HepG2 (cell line): Measurements from ENCODE around the gene SELPLG. TPM values are rescaled to one million over a fixed set of nuclear protein-coding genes. Genes with fewer than 3 reads are reported as not detected.

ENCODE experiments used
- FOSL2 ChIP-seq: sonication (generic); formaldehyde crosslinking; IDR thresholded peaks from 2 replicates; pipeline ENCODE4 v1.4.0; 2020; ENCODE audit warnings: missing genetic modification reagents
- FOXO1 ChIP-seq: sonication (generic); formaldehyde crosslinking; IDR thresholded peaks from 2 replicates; pipeline ENCODE4 v1.4.0; 2020; ENCODE audit warnings: missing genetic modification reagents
- FOXP1 ChIP-seq, 2 experiments: fragments of 450-650 bp in 1 of 2; IDR thresholded peaks; 2 replicates each; pipeline ENCODE4 v1.6.1; 2017 to 2018; ENCODE audit warnings: antibody characterized with exemption in 1 of 2
- GMEB1 ChIP-seq: sonication (generic); formaldehyde crosslinking; IDR thresholded peaks from 2 replicates; pipeline ENCODE4 v1.5.1; 2020; ENCODE audit warnings: missing genetic modification reagents, mild to moderate bottlenecking, borderline replicate concordance
- NBN ChIP-seq: fragments of 450-650 bp; conservative IDR thresholded peaks from 2 replicates; pipeline ENCODE4 v1.6.1; 2017
- RAD51 ChIP-seq: fragments of 450-650 bp; IDR thresholded peaks from 2 replicates; pipeline ENCODE4 v1.6.1; 2016; ENCODE audit warnings: borderline replicate concordance
- RBM22 ChIP-seq: fragments of 200-400 bp; formaldehyde crosslinking; optimal IDR thresholded peaks from 2 replicates; pipeline ENCODE3; 2017; ENCODE audit warnings: mild to moderate bottlenecking, low read length, moderate library complexity
- SKI ChIP-seq: fragments of 450-650 bp; IDR thresholded peaks from one replicate; pipeline ENCODE4 v1.6.1; 2018; ENCODE audit warnings: mild to moderate bottlenecking; ENCODE audit not compliant: partially characterized antibody
- SRSF1 ChIP-seq: fragments of 200-400 bp; formaldehyde crosslinking; optimal IDR thresholded peaks from 2 replicates; pipeline ENCODE3; 2017; ENCODE audit warnings: mild to moderate bottlenecking, low read depth, low read length, moderate library complexity
- U2AF2 ChIP-seq: fragments of 200-400 bp; formaldehyde crosslinking; IDR thresholded peaks from 2 replicates; pipeline ENCODE4 v1.6.1; 2017; ENCODE audit warnings: low read depth, mild to moderate bottlenecking, low read length
- ZBTB33 ChIP-seq: sonication (generic); formaldehyde crosslinking; IDR thresholded peaks from 2 replicates; pipeline ENCODE4 v1.4.0; 2020; ENCODE audit warnings: missing genetic modification reagents
- ZBTB44 ChIP-seq: sonication (generic); formaldehyde crosslinking; IDR thresholded peaks from 2 replicates; pipeline ENCODE4 v1.4.0; 2020; ENCODE audit warnings: missing genetic modification reagents
- ZFP37 ChIP-seq: sonication (generic); formaldehyde crosslinking; IDR thresholded peaks from 2 replicates; pipeline ENCODE4 v1.4.0; 2020; ENCODE audit warnings: missing genetic modification reagents, borderline replicate concordance
- ZFP41 ChIP-seq: sonication (generic); formaldehyde crosslinking; IDR thresholded peaks from 2 replicates; pipeline ENCODE4 v1.4.0; 2020; ENCODE audit warnings: mild to moderate bottlenecking, missing genetic modification reagents, borderline replicate concordance
- ZNF556 ChIP-seq: sonication (generic); formaldehyde crosslinking; IDR thresholded peaks from 2 replicates; pipeline ENCODE4 v1.4.0; 2020; ENCODE audit warnings: mild to moderate bottlenecking, missing genetic modification reagents, borderline replicate concordance
- ZNF569 ChIP-seq: sonication (generic); formaldehyde crosslinking; IDR thresholded peaks from 2 replicates; pipeline ENCODE4 v1.5.0; 2020; ENCODE audit warnings: mild to moderate bottlenecking, missing genetic modification reagents, moderate library complexity, borderline replicate concordance
- polyA plus RNA-seq, 8 experiments: library from polyadenylated mRNA; depleted of rRNA in 3 of 8; stranded (reverse) in 7 of 8; unstranded in 1 of 8; fragments of >200 nt; fragmentation: Illumina TruSeq in 4 of 8; extraction: Trizol in 4 of 8; gene quantifications; 2 replicates each; pipeline versions ENCODE4 v1.2.1 to v1.2.3, GENCODE V29; 2011 to 2016; ENCODE audit warnings: low read depth in 4 of 8, missing spikeins in 1 of 8, mixed read lengths in 1 of 8; ENCODE audit not compliant: insufficient read depth in 1 of 8
- total RNA-seq, 5 experiments: library from RNA; depleted of rRNA; stranded (reverse); fragments of >200 nt; fragmentation: Illumina TruSeq; extraction: Trizol; gene quantifications; 2 replicates each; pipeline ENCODE4 v1.2.3, GENCODE V29; 2016; ENCODE audit warnings: low read depth in 1 of 5
- TF ChIP-seq, protein P1 (sequence below): sonication (generic); formaldehyde crosslinking; IDR thresholded peaks from 2 replicates; pipeline ENCODE4 v1.9.0; 2021; ENCODE audit warnings: mild to moderate bottlenecking, missing genetic modification reagents

The SELPLG gene
- total and polyA plus RNA-seq, 2 of the 13 experiments (the other 11 are each of a cell fraction or from before 2014, with no cell fraction given) = 0.12 TPM; not detected in 1

DNA sequence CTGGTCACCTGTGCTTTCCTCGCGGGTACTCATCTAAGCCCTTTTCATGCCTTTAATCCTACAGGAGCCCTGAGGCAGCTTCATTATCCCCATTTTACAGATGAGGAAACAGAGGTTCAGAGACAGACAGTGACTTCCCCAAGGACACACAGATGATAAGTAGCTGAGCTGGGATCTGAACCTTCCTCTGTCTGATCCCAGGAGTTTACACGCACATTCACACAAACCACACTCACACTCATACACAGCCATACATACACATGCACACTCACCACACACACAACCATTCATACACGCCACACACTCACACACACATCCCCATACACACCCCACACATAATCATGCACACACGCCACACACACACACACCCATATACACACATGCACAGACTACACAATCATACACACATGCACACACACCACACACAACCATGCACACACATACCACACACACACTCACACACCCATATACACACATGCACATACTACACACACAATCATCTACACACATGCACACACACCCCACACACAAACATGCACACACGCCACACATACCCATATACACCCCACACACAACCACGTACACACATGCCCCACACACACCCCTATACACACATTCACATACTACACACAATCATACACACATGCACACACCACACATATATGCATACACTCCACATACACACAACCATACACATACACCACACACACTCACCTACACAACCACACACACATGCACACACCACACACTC, 38.6 kb downstream of the SELPLG start (continued):
- TF ChIP-seq SKI = no peak
- TF ChIP-seq ZNF556 (CRISPR knock-in tag) = no peak
- no peak for TF ChIP-seq SRSF1
- TF ChIP-seq GMEB1 (CRISPR knock-in tag) = no peak
- TF ChIP-seq, protein P1, sequence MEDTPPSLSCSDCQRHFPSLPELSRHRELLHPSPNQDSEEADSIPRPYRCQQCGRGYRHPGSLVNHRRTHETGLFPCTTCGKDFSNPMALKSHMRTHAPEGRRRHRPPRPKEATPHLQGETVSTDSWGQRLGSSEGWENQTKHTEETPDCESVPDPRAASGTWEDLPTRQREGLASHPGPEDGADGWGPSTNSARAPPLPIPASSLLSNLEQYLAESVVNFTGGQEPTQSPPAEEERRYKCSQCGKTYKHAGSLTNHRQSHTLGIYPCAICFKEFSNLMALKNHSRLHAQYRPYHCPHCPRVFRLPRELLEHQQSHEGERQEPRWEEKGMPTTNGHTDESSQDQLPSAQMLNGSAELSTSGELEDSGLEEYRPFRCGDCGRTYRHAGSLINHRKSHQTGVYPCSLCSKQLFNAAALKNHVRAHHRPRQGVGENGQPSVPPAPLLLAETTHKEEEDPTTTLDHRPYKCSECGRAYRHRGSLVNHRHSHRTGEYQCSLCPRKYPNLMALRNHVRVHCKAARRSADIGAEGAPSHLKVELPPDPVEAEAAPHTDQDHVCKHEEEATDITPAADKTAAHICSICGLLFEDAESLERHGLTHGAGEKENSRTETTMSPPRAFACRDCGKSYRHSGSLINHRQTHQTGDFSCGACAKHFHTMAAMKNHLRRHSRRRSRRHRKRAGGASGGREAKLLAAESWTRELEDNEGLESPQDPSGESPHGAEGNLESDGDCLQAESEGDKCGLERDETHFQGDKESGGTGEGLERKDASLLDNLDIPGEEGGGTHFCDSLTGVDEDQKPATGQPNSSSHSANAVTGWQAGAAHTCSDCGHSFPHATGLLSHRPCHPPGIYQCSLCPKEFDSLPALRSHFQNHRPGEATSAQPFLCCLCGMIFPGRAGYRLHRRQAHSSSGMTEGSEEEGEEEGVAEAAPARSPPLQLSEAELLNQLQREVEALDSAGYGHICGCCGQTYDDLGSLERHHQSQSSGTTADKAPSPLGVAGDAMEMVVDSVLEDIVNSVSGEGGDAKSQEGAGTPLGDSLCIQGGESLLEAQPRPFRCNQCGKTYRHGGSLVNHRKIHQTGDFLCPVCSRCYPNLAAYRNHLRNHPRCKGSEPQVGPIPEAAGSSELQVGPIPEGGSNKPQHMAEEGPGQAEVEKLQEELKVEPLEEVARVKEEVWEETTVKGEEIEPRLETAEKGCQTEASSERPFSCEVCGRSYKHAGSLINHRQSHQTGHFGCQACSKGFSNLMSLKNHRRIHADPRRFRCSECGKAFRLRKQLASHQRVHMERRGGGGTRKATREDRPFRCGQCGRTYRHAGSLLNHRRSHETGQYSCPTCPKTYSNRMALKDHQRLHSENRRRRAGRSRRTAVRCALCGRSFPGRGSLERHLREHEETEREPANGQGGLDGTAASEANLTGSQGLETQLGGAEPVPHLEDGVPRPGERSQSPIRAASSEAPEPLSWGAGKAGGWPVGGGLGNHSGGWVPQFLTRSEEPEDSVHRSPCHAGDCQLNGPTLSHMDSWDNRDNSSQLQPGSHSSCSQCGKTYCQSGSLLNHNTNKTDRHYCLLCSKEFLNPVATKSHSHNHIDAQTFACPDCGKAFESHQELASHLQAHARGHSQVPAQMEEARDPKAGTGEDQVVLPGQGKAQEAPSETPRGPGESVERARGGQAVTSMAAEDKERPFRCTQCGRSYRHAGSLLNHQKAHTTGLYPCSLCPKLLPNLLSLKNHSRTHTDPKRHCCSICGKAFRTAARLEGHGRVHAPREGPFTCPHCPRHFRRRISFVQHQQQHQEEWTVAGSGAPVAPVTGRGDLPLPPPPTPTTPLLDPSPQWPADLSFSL (CRISPR knock-in tag) = peak; percentile 63; the same call in 1 of the 2 replicates
- TF ChIP-seq RAD51 = peak; percentile 23; the same call in 1 of the 2 replicates
- no peak for TF ChIP-seq RBM22
- no peak for TF ChIP-seq ZBTB33 (CRISPR knock-in tag)
- 0 out of 2 replicates have a peak, but pooled peaks have one; percentile 48 for TF ChIP-seq FOXP1 (IDR thresholded peaks at IDR 0.05)
- TF ChIP-seq FOXP1 (CRISPR knock-in tag; IDR thresholded peaks at IDR 0.05) = no peak
- TF ChIP-seq FOSL2 = no peak
- no peak for TF ChIP-seq ZNF569
- TF ChIP-seq U2AF2 = no peak
- peak; percentile 87; the same call in 1 of the 2 replicates for TF ChIP-seq NBN
- TF ChIP-seq ZFP37 (CRISPR knock-in tag) = no peak
- no peak for TF ChIP-seq ZBTB44 (CRISPR knock-in tag)
- no peak for TF ChIP-seq ZFP41
- TF ChIP-seq FOXO1 (CRISPR knock-in tag) = no peak
